ENCODE results near the gene DUSP2.

DNA sequence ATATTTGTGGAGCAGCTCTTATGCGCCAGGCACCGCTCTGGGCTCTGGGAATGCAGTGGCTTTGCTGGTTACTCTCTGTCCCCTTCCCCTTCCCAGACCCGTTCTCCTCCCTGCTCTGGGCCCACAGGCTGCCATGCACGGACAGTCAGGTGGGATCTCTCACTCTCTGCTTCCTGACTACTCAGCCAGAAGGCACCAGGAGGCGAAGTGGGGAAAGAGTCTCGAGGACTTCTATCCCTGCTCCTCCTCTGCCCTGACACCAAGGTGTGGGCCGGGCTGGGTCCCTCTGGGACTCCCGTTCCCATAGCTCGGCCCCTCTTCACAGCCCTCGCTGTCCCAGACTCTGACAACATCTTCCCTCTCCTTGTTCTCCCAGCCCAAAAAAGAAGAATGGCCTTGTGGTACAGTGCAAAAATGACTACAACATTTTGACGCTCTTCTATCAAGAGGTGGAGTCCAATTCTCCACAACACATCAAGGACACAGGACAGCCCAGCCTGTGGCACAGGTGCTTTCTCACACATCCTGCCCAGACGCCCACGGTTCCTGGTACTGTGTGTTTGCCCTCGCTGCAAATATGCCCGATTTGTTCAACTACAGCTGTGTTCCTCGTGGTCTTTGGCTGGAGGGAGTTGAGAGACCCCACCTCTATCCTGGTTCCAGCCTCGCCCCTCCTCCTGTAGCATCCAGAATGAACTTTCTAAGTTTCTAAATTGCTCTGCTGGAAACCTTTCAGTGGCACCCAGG is 14.0 kb upstream of the DUSP2 start:
- TF ChIP-seq RAD21 (IDR thresholded peaks at IDR 0.05; ENCODE audit: low read depth) (no peak), TAF1 (IDR thresholded peaks at IDR 0.05; ENCODE audit: low read depth) (no peak)
- TF ChIP-seq, protein P1, sequence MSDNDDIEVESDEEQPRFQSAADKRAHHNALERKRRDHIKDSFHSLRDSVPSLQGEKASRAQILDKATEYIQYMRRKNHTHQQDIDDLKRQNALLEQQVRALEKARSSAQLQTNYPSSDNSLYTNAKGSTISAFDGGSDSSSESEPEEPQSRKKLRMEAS (IDR thresholded peaks at IDR 0.05), result no peak
